GM12892 (cell line): ENCODE data around the gene GTF2F2. TPM values are rescaled to one million over a fixed set of nuclear protein-coding genes. Genes with fewer than 3 reads are reported as not detected.

Source experiments
- DNase-seq: peaks from one replicate; pipeline ENCODE4 v3.0.0; 2011; ENCODE audit not compliant: insufficient read length
- FAIRE-seq: peaks from 2 replicates; lab custom pipeline; 2011; peaks lifted over from hg19 to GRCh38; lab: Jason Lieb, UNC
- POLR2A ChIP-seq: IDR thresholded peaks from 2 replicates; pipeline ENCODE4 v1.6.1; 2011; ENCODE audit warnings: low read depth, low read length, control low read depth
- POLR2AphosphoS5 ChIP-seq: IDR thresholded peaks from 2 replicates; pipeline ENCODE4 v1.6.1; 2011; ENCODE audit warnings: low read depth, low read length, control low read depth
- TAF1 ChIP-seq: IDR thresholded peaks from 2 replicates; pipeline ENCODE4 v1.6.1; 2011; ENCODE audit warnings: low read depth, mild to moderate bottlenecking, control low read depth, low read length, borderline replicate concordance
- polyA plus RNA-seq: library from polyadenylated mRNA; unstranded; fragments of >200 nt; gene quantifications from one replicate; pipeline ENCODE4 v1.2.1, GENCODE V29; 2012; ENCODE audit warnings: missing spikeins, inconsistent platforms; ENCODE audit not compliant: missing spikeins

GTF2F2 gene
- 18.5 TPM for polyA plus RNA-seq

- DNase-seq (peak; percentile 70), FAIRE-seq (peak; percentile 97)
- peak; percentile 84 for TF ChIP-seq POLR2A
- peak; percentile 59; the same call in 1 of the 2 replicates for TF ChIP-seq TAF1
- TF ChIP-seq POLR2AphosphoS5, result peak; percentile 88
Measured at GRCh38 chr13:45119991-45120864, at the start of gene GTF2F2. TSS of gene GTF2F2 (plus strand) at chr13:45120510. CDS start at chr13:45120656, 146 bp downstream.

- TF ChIP-seq POLR2A (no peak), TAF1 (no peak), POLR2AphosphoS5 (no peak)
- DNase-seq (no peak), FAIRE-seq (no peak)
Measured at GRCh38 chr13:45073809-45074208, 46.5 kb upstream of the GTF2F2 start.

- DNase-seq (no peak), FAIRE-seq (no peak)
- TF ChIP-seq POLR2AphosphoS5 (no peak), TAF1 (no peak), POLR2A (no peak)
Measured at GRCh38 chr13:45074721-45075120, 45.6 kb upstream of the GTF2F2 start.

- DNase-seq (no peak), FAIRE-seq (no peak)
- no peak for TF ChIP-seq POLR2A
- no peak for TF ChIP-seq POLR2AphosphoS5
- TF ChIP-seq TAF1, result no peak
Measured at GRCh38 chr13:45078003-45078402, 42.3 kb upstream of the GTF2F2 start.

GRCh38 chr13:45082964-45083363, 37.3 kb upstream of the GTF2F2 start:
- no peak for FAIRE-seq
- TF ChIP-seq POLR2A (no peak), TAF1 (no peak), POLR2AphosphoS5 (no peak)
- DNase-seq, result no peak

GRCh38 chr13:45084515-45084914, 35.8 kb upstream of the GTF2F2 start:
- FAIRE-seq (no peak), DNase-seq (no peak)
- TF ChIP-seq POLR2AphosphoS5, result no peak
- no peak for TF ChIP-seq TAF1
- TF ChIP-seq POLR2A, result no peak

GRCh38 chr13:45086484-45086883, 33.8 kb upstream of the GTF2F2 start:
- no peak for FAIRE-seq
- no peak for DNase-seq
- no peak for TF ChIP-seq POLR2AphosphoS5
- no peak for TF ChIP-seq TAF1
- no peak for TF ChIP-seq POLR2A

GRCh38 chr13:45092663-45093062, 27.6 kb upstream of the GTF2F2 start:
- no peak for FAIRE-seq
- DNase-seq, result no peak
- TF ChIP-seq POLR2A (no peak), TAF1 (no peak), POLR2AphosphoS5 (no peak)

- TF ChIP-seq POLR2AphosphoS5, result no peak
- TF ChIP-seq TAF1, result no peak
- no peak for TF ChIP-seq POLR2A
- FAIRE-seq (no peak), DNase-seq (no peak)
Measured at GRCh38 chr13:45100573-45101262, 19.6 kb upstream of the GTF2F2 start.

- FAIRE-seq, result no peak
- TF ChIP-seq TAF1, result no peak
- no peak for TF ChIP-seq POLR2AphosphoS5
- DNase-seq, result no peak
Measured at GRCh38 chr13:45101327-45102018, 18.8 kb upstream of the GTF2F2 start.

GRCh38 chr13:45102136-45102507, 18.2 kb upstream of the GTF2F2 start:
- TF ChIP-seq POLR2A (no peak), TAF1 (no peak), POLR2AphosphoS5 (no peak)
- DNase-seq (no peak), FAIRE-seq (no peak)

GRCh38 chr13:45103449-45103848, 16.9 kb upstream of the GTF2F2 start:
- DNase-seq (no peak), FAIRE-seq (no peak)
- no peak for TF ChIP-seq TAF1

GRCh38 chr13:45104261-45104660, 16.0 kb upstream of the GTF2F2 start:
- FAIRE-seq (no peak), DNase-seq (no peak)
- TF ChIP-seq TAF1, result no peak
